Hematopoietic multipotent progenitor cell treated with erythropoietin and hydrocortisone succinate and interleukin-3 and kit ligand, for 6 days (in vitro differentiated cells): ENCODE measurements around the gene SEC23IP.

Source experiments
- DNase-seq: peaks from one replicate; pipeline ENCODE4 v3.0.0-alpha.2; 2015

The SEC23IP gene

GRCh38 chr10:119947300-119947699 is 54.8 kb downstream of the SEC23IP start:
- DNase-seq = no peak

DNA sequence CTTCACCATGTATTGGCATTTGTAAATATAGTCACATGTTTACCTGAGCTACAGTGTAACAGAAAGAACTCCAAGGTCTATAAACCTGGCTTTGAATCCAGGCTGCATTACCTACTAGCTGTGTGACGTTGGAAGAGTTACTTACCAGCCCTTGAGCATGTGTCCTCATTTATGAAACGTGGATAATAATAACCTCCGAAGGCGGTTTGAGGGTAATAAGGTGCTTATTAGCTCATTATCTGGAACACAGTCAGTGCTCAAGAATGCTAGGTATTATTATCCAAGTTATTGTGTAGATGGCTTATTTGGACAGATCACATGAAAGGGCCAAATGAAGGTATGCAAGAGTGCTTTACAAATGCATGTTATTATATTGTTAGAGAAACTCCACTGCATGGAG is 64.9 kb downstream of the SEC23IP start:
- DNase-seq = no peak

DNA sequence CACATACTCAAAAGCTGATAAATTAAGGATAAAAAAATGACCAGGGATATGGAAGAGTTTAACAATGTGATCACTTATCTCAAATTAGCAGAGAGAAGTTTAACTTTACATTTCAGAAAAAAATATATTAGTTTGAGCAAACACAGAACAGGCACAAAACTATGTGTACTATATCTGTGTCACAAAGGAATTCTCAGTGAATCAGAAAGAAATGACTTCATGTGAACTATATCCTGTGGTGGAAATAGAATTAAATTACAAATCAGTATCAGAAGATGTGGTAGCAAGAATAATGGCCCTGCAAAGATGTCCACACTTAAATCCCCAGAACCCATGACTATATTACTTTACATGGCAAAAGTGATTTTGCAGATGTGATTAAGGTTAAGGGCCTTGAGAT is 70.3 kb downstream of the SEC23IP start:
- no peak for DNase-seq

DNA sequence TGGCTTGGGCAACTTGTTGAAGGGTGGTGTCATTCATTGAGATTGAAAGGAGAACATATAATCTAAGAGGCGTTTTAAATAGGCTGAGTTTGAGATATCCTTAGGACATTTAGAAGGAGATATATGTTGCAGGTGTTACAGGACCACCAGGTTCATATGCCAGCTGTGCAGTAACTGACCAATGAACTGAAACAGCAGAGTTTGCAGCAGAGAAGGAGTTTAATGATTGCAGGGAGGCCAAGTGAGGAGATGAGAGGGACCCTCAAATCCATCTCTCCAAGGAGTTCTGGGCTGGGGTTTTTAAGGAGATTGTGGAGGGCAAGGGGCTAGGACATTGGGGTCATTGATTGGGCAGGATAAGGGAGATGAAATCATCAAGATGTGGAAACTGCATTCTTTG is 74.5 kb downstream of the SEC23IP start:
- DNase-seq = no peak

DNA sequence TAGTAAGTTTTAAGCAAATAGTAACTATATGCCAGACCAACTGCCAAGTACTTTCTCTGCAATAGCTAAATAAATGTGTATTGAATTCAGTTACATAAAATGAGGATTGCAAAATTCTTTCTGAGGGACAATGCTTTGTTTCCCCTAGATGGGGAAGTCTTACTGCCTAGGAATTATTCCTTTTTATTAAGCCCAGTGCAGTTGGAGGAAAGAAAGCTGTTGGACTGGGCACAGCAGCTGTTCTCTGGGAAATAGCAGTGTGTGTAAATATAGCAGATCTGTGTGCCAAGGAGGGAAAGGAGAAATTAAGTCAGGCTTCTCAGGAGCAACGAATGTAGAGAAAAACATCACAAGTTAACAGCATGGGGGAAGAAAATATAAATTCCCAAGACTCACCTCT is 77.1 kb downstream of the SEC23IP start:
- no peak for DNase-seq

GRCh38 chr10:119970107-119970506 is 77.6 kb downstream of the SEC23IP start:
- DNase-seq = no peak

GRCh38 chr10:119970963-119971362 is 78.4 kb downstream of the SEC23IP start:
- DNase-seq = no peak

- peak; percentile 3 for DNase-seq
Observed at GRCh38 chr10:119973281-119973680, 80.8 kb downstream of the SEC23IP start.

DNA sequence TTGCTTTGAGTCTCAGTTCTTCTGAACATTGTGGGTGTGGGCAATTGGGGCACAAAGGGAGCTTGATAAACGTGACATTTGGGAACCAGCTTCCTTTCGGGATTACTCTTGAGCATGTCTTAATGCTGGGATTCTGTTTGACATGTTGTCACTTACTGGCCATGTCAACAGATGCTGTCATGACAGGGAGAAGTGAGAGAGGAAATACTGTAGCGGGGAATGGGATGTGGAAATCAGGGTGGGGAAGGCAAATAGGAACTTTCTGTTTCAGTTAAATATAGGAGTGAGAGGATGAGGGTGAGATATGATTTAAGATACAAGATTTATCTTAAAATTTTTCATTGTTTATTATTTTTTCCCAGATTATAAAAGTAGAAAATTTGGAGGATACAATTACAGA is 83.9 kb downstream of the SEC23IP start:
- no peak for DNase-seq

DNA sequence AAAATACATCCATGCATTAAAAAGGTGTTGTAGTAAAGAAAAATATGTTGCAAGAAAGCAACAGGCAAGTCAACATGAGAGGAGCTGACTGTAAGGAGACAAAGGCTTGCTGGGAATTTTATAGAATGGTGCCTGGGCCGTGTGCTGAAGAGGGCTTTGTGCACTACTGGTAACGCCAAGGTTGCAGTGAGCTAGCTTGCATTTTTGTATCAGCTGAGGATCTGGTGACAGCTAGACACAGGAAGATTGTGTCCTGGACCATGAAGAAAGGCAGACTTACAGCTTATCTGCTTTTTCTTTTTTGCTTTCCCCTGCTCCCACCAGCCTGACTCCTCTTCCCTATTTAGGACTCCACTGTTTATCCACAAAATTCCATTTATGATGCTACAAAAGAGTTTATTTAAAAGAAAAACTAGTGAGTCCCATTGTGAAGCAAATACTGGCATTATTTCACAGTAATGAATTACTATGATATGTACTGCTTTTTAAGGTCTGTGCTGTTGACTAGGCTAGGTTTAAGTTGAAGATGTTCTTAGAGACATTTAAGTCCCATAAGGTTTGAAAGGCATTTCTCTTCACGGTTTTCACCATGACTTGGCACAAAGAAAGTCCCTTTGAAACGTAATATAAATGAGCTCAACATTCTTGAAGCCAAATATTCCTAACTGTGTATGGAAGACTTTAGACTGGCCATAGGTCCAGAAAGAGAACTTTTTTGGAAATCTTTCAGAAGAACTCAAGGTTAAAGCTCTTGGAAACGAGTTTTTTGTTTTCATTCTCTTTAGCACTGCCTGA is 88.6 kb downstream of the SEC23IP start:
- DNase-seq = no peak

DNA sequence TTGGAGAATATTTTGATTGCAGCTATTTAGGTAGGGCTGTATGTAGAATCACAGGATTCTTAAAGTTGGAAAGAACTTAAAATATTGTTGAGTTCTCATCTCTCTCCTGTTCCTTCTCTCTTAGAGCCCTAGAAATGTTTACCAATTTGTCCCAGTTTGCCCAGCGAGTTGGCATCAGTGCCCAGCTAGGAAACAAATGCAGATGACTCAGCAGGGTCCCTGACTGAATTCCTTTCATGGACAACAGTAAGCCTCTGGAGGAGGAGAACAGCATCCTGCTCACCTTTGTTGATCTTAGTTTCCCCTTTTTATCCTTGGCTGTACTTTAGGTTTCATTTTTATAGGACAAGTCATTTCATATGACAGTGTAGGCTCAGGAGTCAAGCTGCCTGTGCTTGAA is 89.3 kb downstream of the SEC23IP start:
- no peak for DNase-seq

DNA sequence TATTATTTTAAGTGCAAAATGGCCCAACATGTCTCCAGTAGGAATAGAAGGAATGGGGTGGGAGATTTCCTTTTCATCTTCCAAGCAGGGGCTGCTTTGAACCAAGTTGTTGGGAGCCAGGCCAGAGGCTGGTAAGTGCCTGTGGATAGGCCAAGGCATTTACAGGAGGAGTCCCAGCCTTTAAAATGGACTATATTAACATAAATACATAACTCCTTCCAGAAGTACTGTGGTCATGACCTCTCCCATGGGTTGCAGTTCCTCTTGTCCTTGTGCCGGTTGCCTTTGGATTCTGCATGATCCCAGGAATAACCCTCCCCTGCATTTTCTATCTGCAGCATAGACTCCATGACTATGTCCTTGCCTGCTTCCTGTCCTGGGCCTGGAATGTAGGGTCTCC is 95.8 kb downstream of the SEC23IP start:
- no peak for DNase-seq

DNA sequence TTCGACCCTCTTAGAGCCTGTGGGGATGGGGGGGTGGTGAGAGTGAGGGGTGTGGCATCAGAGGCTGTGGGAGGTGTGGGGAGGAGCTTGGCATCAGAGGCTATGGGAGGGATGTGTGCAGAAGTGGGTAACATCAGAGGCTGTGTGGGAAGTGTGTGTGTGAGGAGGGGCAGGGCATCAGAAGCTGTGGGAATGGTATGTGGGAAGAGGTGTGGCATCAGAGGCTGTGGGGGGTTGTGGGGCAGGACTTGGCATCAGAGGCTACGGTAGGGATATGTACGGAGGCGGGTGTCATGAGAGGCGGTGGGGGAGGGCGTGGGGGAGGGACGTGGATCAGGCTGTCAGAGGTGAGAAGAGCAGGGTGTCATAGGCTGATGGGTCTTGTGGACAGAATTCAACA is 97.4 kb downstream of the SEC23IP start:
- no peak for DNase-seq

- DNase-seq = no peak
Observed at GRCh38 chr10:119991066-119991465, 98.5 kb downstream of the SEC23IP start.

DNA sequence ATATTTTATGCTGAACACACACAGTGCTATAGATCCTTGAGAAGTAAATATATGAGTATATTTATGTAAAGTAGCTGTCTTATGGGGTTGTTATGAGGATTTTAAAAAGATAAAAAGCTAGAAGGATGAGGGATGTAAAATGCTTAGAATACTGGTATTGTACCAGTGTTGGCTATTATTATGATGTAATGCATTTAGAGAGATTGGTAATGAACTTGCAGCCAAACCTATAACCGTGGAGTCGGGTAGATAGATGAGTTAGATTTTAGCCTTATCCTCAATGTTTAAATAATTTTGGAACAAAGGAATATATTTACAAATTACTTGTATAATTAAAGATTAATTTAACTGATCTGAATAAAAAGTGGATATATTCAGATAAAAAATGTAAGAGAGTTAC is 99.3 kb downstream of the SEC23IP start:
- DNase-seq = no peak
